Measurements from ENCODE around the gene TCAP. TPM values are rescaled to one million over a fixed set of nuclear protein-coding genes. Genes with fewer than 3 reads are reported as not detected.

TCAP gene
- polyA plus RNA-seq, 1 donor (not counting 4 experiments of a cell fraction or from before 2014, with no cell fraction given) = 0.20 TPM

GRCh38 chr17:39677072-39677471 is 11.9 kb downstream of the TCAP start:
- Histone ChIP-seq H3K27me3 (ENCODE audit: control insufficient read depth, extremely low read depth, insufficient read depth, low read length) (no peaks in the 10 kb centered on the region), H3K9me3 (ENCODE audit: control insufficient read depth, low read depth, low read length) (no peaks in the 10 kb centered on the region), H3K9me1 (ENCODE audit: control insufficient read depth, extremely low read depth, insufficient read depth, low read length) (no peaks in the 10 kb centered on the region), H4K20me1 (ENCODE audit: control insufficient read depth, extremely low read depth, insufficient read depth, low read length) (no peaks in the 10 kb centered on the region), H3K4me3 (ENCODE audit: control insufficient read depth in 2 of 3, extremely low read depth in 1 of 3, insufficient read depth in 2 of 3, low read depth in 1 of 3, low read length in 3 of 3) (no peak overlapping the region), H3K9ac (ENCODE audit: control insufficient read depth, extremely low read depth, insufficient read depth, low read length) (no peak overlapping the region), H3K27ac (ENCODE audit: control insufficient read depth, insufficient read depth, low read length) (no peak overlapping the region), H3K36me3 (ENCODE audit: control insufficient read depth in 2 of 2, extremely low read depth in 1 of 2, insufficient read depth in 2 of 2, low read length in 2 of 2) (no peaks in the 10 kb centered on the region), H3K79me2 (ENCODE audit: control insufficient read depth, insufficient read depth, low read length) (no peaks in the 10 kb centered on the region), H3K4me1 (ENCODE audit: control insufficient read depth, extremely low read depth, insufficient read depth, low read length) (no peaks in the 10 kb centered on the region), H3K4me2 (ENCODE audit: control insufficient read depth, extremely low read depth, insufficient read depth, low read depth, low read length) (no peak overlapping the region), H2AFZ (ENCODE audit: control insufficient read depth, low read length) (no peak overlapping the region)
- no peak for TF ChIP-seq EZH2 (IDR thresholded peaks at IDR 0.05; ENCODE audit: low read length)
- TF ChIP-seq, protein P1, sequence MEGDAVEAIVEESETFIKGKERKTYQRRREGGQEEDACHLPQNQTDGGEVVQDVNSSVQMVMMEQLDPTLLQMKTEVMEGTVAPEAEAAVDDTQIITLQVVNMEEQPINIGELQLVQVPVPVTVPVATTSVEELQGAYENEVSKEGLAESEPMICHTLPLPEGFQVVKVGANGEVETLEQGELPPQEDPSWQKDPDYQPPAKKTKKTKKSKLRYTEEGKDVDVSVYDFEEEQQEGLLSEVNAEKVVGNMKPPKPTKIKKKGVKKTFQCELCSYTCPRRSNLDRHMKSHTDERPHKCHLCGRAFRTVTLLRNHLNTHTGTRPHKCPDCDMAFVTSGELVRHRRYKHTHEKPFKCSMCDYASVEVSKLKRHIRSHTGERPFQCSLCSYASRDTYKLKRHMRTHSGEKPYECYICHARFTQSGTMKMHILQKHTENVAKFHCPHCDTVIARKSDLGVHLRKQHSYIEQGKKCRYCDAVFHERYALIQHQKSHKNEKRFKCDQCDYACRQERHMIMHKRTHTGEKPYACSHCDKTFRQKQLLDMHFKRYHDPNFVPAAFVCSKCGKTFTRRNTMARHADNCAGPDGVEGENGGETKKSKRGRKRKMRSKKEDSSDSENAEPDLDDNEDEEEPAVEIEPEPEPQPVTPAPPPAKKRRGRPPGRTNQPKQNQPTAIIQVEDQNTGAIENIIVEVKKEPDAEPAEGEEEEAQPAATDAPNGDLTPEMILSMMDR (optimal IDR thresholded peaks at IDR 0.05 in 1 of 3, IDR thresholded peaks at IDR 0.05 in 1 of 3, conservative IDR thresholded peaks at IDR 0.05 in 1 of 3; ENCODE audit: extremely low read depth in 1 of 3, insufficient read depth in 2 of 3, low read length in 3 of 3) = no peak
- DNase-seq (ENCODE audit: low read depth, low spot score) = no peak
- no peak for FAIRE-seq
- dilution Hi-C loops (cut with MboI; ENCODE audit: extremely low pct_ligation_motif_present, low sequenced_read_pairs) = no loop called here

GRCh38 chr17:39677542-39678339 is 12.6 kb downstream of the TCAP start:
- Histone ChIP-seq H3K27ac (ENCODE audit: control insufficient read depth, insufficient read depth, low read length) (no peak overlapping the region), H3K36me3 (ENCODE audit: control insufficient read depth in 2 of 2, extremely low read depth in 1 of 2, insufficient read depth in 2 of 2, low read length in 2 of 2) (no peaks in the 10 kb centered on the region), H3K9me1 (ENCODE audit: control insufficient read depth, extremely low read depth, insufficient read depth, low read length) (no peaks in the 10 kb centered on the region), H3K4me2 (ENCODE audit: control insufficient read depth, extremely low read depth, insufficient read depth, low read depth, low read length) (no peak overlapping the region), H3K4me1 (ENCODE audit: control insufficient read depth, extremely low read depth, insufficient read depth, low read length) (no peaks in the 10 kb centered on the region), H3K9me3 (ENCODE audit: control insufficient read depth, low read depth, low read length) (no peaks in the 10 kb centered on the region), H4K20me1 (ENCODE audit: control insufficient read depth, extremely low read depth, insufficient read depth, low read length) (no peaks in the 10 kb centered on the region), H2AFZ (ENCODE audit: control insufficient read depth, low read length) (no peak overlapping the region), H3K27me3 (ENCODE audit: control insufficient read depth, extremely low read depth, insufficient read depth, low read length) (no peaks in the 10 kb centered on the region), H3K4me3 (ENCODE audit: control insufficient read depth in 2 of 3, extremely low read depth in 1 of 3, insufficient read depth in 2 of 3, low read depth in 1 of 3, low read length in 3 of 3) (no peak overlapping the region), H3K79me2 (ENCODE audit: control insufficient read depth, insufficient read depth, low read length) (no peaks in the 10 kb centered on the region), H3K9ac (ENCODE audit: control insufficient read depth, extremely low read depth, insufficient read depth, low read length) (no peak overlapping the region)
- FAIRE-seq (no peak), DNase-seq (ENCODE audit: low read depth, low spot score) (no peak)
- dilution Hi-C loops (cut with MboI; ENCODE audit: extremely low pct_ligation_motif_present, low sequenced_read_pairs) = no loop called here
- TF ChIP-seq, protein P1 (optimal IDR thresholded peaks at IDR 0.05 in 1 of 3, IDR thresholded peaks at IDR 0.05 in 1 of 3, conservative IDR thresholded peaks at IDR 0.05 in 1 of 3; ENCODE audit: extremely low read depth in 1 of 3, insufficient read depth in 2 of 3, low read length in 3 of 3) = no peak
- TF ChIP-seq EZH2 (IDR thresholded peaks at IDR 0.05; ENCODE audit: low read length) = no peak

Data from keratinocyte (primary cell).